Keratinocyte (primary cell): ENCODE results near the gene DIDO1. TPM values are rescaled to one million over a fixed set of nuclear protein-coding genes. Genes with fewer than 3 reads are reported as not detected.

Experiments used
- DNase-seq: peaks from one replicate; pipeline ENCODE4 v3.0.0-alpha.2; 2011; ENCODE audit warnings: low read depth, missing footprints, low spot score
- FAIRE-seq: peaks from 2 replicates; lab custom pipeline; 2011; peaks lifted over from hg19 to GRCh38; lab: Jason Lieb, UNC
- H2AFZ ChIP-seq: 2 replicates; pipeline ENCODE4 v1.6.0; 2012; ENCODE audit warnings: low read length, control low read depth, inconsistent platforms; ENCODE audit not compliant: control insufficient read depth
- H3K27ac ChIP-seq: 2 replicates; pipeline ENCODE4 v1.5.1; 2011; ENCODE audit warnings: low read length; ENCODE audit not compliant: control insufficient read depth, insufficient read depth
- H3K27me3 ChIP-seq: 3 replicates; pipeline ENCODE4 v1.6.0; 2011; ENCODE audit warnings: low read length; ENCODE audit not compliant: control insufficient read depth, insufficient read depth; ENCODE audit errors: extremely low read depth
- H3K36me3 ChIP-seq, 2 experiments: 2 replicates in 1 of 2; 3 replicates in 1 of 2; pipeline ENCODE4 v1.5.1; 2011; ENCODE audit warnings: low read length in 2 of 2, mild to moderate bottlenecking in 1 of 2; ENCODE audit not compliant: control insufficient read depth in 2 of 2, insufficient read depth in 2 of 2; ENCODE audit errors: extremely low read depth in 1 of 2
- H3K4me1 ChIP-seq: 3 replicates; pipeline ENCODE4 v1.5.1; 2011; ENCODE audit warnings: low read length; ENCODE audit not compliant: control insufficient read depth, insufficient read depth; ENCODE audit errors: extremely low read depth
- H3K4me2 ChIP-seq: 3 replicates; pipeline ENCODE4 v1.6.0; 2011; ENCODE audit warnings: low read depth, low read length; ENCODE audit not compliant: control insufficient read depth, insufficient read depth; ENCODE audit errors: extremely low read depth
- H3K4me3 ChIP-seq, 3 experiments: fragments of 200-600 bp in 1 of 3; sonication (generic) in 1 of 3; 2 replicates in 2 of 3; 3 replicates in 1 of 3; pipeline ENCODE4 v1.5.1; 2011 to 2016; ENCODE audit warnings: low read length in 3 of 3, mild to moderate bottlenecking in 3 of 3, control low read depth in 2 of 3, inconsistent platforms in 1 of 3, low read depth in 1 of 3, mixed read lengths in 1 of 3, mixed run types in 1 of 3, moderate library complexity in 1 of 3; ENCODE audit not compliant: control insufficient read depth in 2 of 3, insufficient read depth in 2 of 3; ENCODE audit errors: extremely low read depth in 1 of 3
- H3K79me2 ChIP-seq: 2 replicates; pipeline ENCODE4 v1.6.0; 2012; ENCODE audit warnings: low read length; ENCODE audit not compliant: control insufficient read depth, insufficient read depth
- H3K9ac ChIP-seq: 3 replicates; pipeline ENCODE4 v1.6.0; 2011; ENCODE audit warnings: low read length; ENCODE audit not compliant: control insufficient read depth, insufficient read depth; ENCODE audit errors: extremely low read depth
- H3K9me1 ChIP-seq: 3 replicates; pipeline ENCODE4 v1.6.0; 2011; ENCODE audit warnings: low read length; ENCODE audit not compliant: control insufficient read depth, insufficient read depth; ENCODE audit errors: extremely low read depth
- H3K9me3 ChIP-seq: 2 replicates; pipeline ENCODE4 v1.5.1; 2012; ENCODE audit warnings: low read depth, low read length; ENCODE audit not compliant: control insufficient read depth
- H4K20me1 ChIP-seq: 3 replicates; pipeline ENCODE4 v1.6.0; 2011; ENCODE audit warnings: low read length; ENCODE audit not compliant: control insufficient read depth, insufficient read depth; ENCODE audit errors: extremely low read depth
- EZH2 ChIP-seq: IDR thresholded peaks from one replicate; pipeline ENCODE4 v1.6.1; 2012; ENCODE audit warnings: inconsistent platforms, mild to moderate bottlenecking, low read length, moderate library complexity
- dilution Hi-C: fragments of 300-500 bp; cut with MboI; formaldehyde crosslinking; loops from one replicate; pipeline ENCODE4 v1.7.0; 2020; ENCODE audit warnings: low sequenced_read_pairs; ENCODE audit not compliant: extremely low pct_ligation_motif_present
- polyA plus RNA-seq, 5 experiments: library from polyadenylated mRNA; depleted of rRNA in 3 of 5; stranded (reverse) in 3 of 5; stranded (forward) in 1 of 5; unstranded in 1 of 5; fragments of >200 nt; gene quantifications; 1 replicate in 1 of 5; 2 replicates in 3 of 5; 3 replicates in 1 of 5; pipeline versions ENCODE4 v1.2.1 to v1.2.3, GENCODE V29; 2011 to 2012; ENCODE audit warnings: missing spikeins in 2 of 5, low read depth in 1 of 5, low replicate concordance in 1 of 5
- TF ChIP-seq, protein P1 (sequence below), 3 experiments: IDR thresholded peaks in 1 of 3; conservative IDR thresholded peaks in 1 of 3; optimal IDR thresholded peaks in 1 of 3; 2 replicates in 2 of 3; 3 replicates in 1 of 3; pipeline versions ENCODE3 to v1.5.1; 2011; ENCODE audit warnings: low read length in 3 of 3, mild to moderate bottlenecking in 3 of 3, moderate library complexity in 2 of 3, control low read depth in 1 of 3, inconsistent platforms in 1 of 3; ENCODE audit not compliant: insufficient read depth in 2 of 3; ENCODE audit errors: extremely low read depth in 1 of 3

Gene DIDO1
- polyA plus RNA-seq, 1 donor (not counting 4 experiments of a cell fraction or from before 2014, with no cell fraction given) = 14.2 TPM

DNA sequence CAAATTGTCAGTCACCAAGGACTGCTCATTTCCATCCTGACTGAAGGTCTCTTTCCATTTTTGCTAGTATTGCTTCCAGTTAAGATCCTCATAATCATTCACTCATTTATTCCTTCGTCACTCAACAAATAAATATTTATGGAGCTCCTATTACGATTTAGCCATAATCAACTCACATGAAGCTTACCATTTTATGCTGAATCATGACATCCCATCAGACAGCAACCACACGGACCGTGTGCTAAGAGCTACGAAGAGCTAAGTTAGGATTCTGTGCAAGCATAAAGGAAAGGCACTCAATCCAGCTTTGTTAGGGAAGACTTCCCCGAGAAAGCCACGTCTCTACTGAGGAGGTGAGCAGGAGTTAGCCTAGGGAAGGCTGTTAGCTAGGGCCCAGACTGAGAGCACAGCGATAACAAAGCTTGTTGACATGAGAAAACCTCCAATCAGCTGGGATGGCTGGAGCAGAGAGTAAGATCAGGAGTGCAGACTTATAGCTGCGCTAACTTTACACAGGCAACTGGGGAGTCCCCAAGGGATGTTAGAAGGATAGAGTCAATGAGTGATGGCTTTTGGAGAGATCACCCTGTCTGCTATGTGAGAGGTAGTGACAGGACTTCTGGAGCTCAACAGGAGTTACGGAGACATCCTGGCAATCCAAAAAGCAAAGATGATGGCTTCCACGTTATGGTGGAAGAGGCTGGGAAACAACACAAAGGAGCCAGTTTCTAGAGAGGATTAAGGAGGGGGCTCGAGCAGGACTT lies 9.1 kb upstream of the DIDO1 start:
- DNase-seq (no peak), FAIRE-seq (no peak)
- dilution Hi-C loops = no loop called here
- Histone ChIP-seq H3K27me3 (no peaks in the 10 kb centered on the region), H3K36me3 (peaks cover 17 to 25% of the 10 kb centered on the region in 2 experiments), H3K9ac (no peak overlapping the region), H3K4me1 (peaks cover 17% of the 10 kb centered on the region), H3K27ac (no peak overlapping the region), H2AFZ (no peak overlapping the region), H3K79me2 (peaks cover 91% of the 10 kb centered on the region), H3K4me3 (no peak overlapping the region), H3K4me2 (no peak overlapping the region), H3K9me3 (no peaks in the 10 kb centered on the region), H3K9me1 (no peaks in the 10 kb centered on the region), H4K20me1 (no peaks in the 10 kb centered on the region)
- TF ChIP-seq, protein P1, sequence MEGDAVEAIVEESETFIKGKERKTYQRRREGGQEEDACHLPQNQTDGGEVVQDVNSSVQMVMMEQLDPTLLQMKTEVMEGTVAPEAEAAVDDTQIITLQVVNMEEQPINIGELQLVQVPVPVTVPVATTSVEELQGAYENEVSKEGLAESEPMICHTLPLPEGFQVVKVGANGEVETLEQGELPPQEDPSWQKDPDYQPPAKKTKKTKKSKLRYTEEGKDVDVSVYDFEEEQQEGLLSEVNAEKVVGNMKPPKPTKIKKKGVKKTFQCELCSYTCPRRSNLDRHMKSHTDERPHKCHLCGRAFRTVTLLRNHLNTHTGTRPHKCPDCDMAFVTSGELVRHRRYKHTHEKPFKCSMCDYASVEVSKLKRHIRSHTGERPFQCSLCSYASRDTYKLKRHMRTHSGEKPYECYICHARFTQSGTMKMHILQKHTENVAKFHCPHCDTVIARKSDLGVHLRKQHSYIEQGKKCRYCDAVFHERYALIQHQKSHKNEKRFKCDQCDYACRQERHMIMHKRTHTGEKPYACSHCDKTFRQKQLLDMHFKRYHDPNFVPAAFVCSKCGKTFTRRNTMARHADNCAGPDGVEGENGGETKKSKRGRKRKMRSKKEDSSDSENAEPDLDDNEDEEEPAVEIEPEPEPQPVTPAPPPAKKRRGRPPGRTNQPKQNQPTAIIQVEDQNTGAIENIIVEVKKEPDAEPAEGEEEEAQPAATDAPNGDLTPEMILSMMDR (optimal IDR thresholded peaks at IDR 0.05 in 1 of 3, IDR thresholded peaks at IDR 0.05 in 1 of 3, conservative IDR thresholded peaks at IDR 0.05 in 1 of 3; ENCODE audit: extremely low read depth in 1 of 3, insufficient read depth in 2 of 3, low read length in 3 of 3) = no peak
- no peak for TF ChIP-seq EZH2

DNA sequence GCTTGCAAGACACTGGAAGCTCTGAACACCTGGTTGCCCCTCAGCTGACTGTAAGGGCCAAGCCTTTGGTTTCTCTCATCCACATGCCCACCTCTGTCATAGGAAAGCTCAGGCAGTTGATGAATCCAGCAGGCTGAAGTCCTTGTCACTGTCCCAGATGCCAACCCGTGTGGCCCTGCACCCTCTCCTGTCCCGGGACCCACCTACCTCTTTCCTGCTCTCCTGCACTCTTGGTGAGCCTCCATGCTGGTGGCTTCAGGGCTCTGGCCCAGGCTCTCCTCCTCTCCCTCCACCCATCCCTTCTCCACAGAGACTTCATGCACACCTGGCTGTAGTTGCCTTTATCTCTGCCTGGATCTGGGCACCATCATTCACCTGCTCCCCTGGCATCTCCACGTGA lies 7.7 kb upstream of the DIDO1 start:
- Histone ChIP-seq H3K4me2 (no peak overlapping the region), H3K79me2 (peaks cover 89% of the 10 kb centered on the region), H3K4me1 (peaks cover 8% of the 10 kb centered on the region), H3K36me3 (peaks cover 17 to 25% of the 10 kb centered on the region in 2 experiments), H3K9ac (no peak overlapping the region), H3K9me1 (no peaks in the 10 kb centered on the region), H2AFZ (no peak overlapping the region), H3K27me3 (no peaks in the 10 kb centered on the region), H3K9me3 (no peaks in the 10 kb centered on the region), H3K27ac (no peak overlapping the region), H4K20me1 (no peaks in the 10 kb centered on the region), H3K4me3 (no peak overlapping the region)
- FAIRE-seq (no peak), DNase-seq (no peak)
- no peak for TF ChIP-seq EZH2
- TF ChIP-seq, protein P1 (optimal IDR thresholded peaks at IDR 0.05 in 1 of 3, IDR thresholded peaks at IDR 0.05 in 1 of 3, conservative IDR thresholded peaks at IDR 0.05 in 1 of 3; ENCODE audit: extremely low read depth in 1 of 3, insufficient read depth in 2 of 3, low read length in 3 of 3) = no peak
- dilution Hi-C loops = no loop called here
